Measurements from ENCODE around the gene BCL2.

Gene BCL2

GRCh38 chr18:63155910-63156773 is 163.4 kb downstream of the BCL2 start:
- DNase-seq (ENCODE audit: low read depth) = no peak

DNA sequence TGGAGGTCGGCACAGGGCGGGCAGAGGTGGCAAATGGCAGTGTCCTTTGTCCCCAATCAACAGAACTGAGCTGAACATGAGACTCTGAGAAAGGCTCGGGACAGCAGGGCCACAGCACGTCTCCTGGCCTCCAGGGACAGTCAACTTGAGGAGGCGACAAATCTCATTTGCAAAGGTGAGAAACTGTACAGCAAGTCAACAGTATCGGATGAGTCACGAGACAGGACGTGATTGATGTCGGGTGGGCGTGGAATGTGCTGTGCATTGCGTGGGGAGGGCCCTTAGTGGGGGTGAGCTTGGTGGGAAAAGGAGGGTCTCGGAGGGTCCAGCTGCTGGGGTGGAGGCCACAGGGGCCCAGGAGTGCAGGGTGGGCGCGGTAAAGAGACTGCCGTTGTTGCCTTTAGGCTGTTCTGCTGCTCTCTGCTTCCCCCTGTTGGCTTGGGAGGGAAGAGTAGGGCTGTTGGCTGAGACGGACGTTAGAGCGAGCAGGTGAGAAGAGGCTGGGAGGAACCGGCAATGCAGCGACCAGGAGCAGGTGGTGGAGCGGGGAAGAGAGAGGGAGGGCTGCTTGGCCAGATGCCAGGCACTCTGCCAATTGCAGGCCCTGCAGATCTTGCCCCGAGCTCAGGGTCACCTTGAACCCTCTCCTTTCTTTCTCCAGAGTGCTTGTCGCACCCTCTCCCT is 164.3 kb downstream of the BCL2 start:
- DNase-seq (ENCODE audit: low read depth) = peak; percentile 77

- no peak for DNase-seq (ENCODE audit: low read depth)
Measured at GRCh38 chr18:63154350-63155152, 165.0 kb downstream of the BCL2 start.

GRCh38 chr18:63152791-63153190 is 166.8 kb downstream of the BCL2 start:
- no peak for DNase-seq (ENCODE audit: low read depth)

- DNase-seq (ENCODE audit: low read depth) = no peak
Measured at GRCh38 chr18:63152096-63152495, 167.5 kb downstream of the BCL2 start.

- no peak for DNase-seq (ENCODE audit: low read depth)
Measured at GRCh38 chr18:63151539-63151938, 168.0 kb downstream of the BCL2 start.

GRCh38 chr18:63150942-63151421 is 168.6 kb downstream of the BCL2 start:
- DNase-seq (ENCODE audit: low read depth) = no peak

- no peak for DNase-seq (ENCODE audit: low read depth)
Measured at GRCh38 chr18:63150326-63150725, 169.2 kb downstream of the BCL2 start.

- DNase-seq (ENCODE audit: low read depth) = no peak
Measured at GRCh38 chr18:63149302-63149587, 170.3 kb downstream of the BCL2 start.

DNA sequence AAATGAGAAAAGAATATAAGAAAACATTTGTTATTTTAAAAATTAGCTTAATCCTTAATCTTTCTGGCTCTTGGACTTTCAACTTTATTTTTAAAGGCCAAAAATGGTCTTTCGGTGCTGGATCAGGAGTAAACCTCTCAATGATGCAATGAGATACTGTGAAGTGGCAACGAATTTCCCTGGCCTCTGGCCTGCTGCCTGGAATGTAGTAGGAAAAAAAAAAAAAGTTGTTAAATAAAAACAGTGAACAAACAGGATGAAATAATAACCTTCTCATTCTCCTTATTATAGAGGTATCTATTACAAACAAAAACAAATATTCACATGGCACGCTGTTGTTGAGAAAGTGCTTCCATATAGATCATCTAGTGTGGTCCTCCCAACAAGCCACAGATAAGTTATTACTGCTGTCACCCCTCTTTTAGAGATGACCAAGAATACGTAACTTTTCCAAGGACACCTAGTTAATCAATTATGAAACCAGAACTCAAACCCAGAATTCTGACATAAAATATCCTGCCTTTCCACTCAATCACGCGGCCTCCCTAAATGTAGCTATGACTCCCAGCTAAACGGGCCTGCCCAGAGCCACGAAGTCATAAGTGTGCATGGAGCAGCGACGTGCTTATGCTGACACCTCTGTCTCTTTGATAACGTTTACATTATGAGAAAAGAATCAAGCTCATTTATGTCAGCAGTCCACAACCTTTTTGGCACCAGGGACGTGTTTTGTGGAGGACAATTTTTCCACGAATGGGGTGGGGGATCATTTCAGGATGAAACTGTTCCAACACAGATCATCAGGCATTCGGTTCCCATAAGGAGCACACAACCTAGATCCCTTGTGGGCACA is 170.9 kb downstream of the BCL2 start:
- DNase-seq (ENCODE audit: low read depth) = no peak

GRCh38 chr18:63147973-63148372 is 171.6 kb downstream of the BCL2 start:
- DNase-seq (ENCODE audit: low read depth) = no peak

DNA sequence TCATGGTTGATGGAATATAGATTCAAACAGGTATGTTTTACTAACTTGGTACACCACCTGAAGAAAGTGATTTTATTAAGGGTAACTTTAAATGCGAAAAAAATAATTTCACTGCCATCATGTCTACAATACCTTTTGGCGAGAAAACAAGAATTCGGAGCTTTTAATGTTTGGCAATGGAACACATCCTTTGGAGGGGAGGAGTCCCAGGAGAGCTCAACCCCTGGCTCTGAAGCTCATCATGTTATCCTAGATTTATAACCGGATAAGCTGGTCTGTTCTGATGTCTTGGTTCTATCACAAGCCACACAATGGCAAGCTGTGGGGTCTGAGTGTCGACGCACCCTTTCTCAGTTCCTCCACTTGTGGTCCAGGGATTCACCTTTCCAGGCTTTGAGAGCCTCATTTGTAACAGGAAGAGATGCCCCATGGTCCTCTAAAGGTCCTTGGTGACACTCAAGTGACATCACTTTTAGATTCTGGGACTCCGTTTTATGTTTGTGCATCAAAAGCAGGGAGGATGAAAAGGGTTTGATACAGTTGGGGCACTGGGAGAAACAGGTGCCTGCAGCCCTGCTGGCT is 172.7 kb downstream of the BCL2 start:
- no peak for DNase-seq (ENCODE audit: low read depth)

DNA sequence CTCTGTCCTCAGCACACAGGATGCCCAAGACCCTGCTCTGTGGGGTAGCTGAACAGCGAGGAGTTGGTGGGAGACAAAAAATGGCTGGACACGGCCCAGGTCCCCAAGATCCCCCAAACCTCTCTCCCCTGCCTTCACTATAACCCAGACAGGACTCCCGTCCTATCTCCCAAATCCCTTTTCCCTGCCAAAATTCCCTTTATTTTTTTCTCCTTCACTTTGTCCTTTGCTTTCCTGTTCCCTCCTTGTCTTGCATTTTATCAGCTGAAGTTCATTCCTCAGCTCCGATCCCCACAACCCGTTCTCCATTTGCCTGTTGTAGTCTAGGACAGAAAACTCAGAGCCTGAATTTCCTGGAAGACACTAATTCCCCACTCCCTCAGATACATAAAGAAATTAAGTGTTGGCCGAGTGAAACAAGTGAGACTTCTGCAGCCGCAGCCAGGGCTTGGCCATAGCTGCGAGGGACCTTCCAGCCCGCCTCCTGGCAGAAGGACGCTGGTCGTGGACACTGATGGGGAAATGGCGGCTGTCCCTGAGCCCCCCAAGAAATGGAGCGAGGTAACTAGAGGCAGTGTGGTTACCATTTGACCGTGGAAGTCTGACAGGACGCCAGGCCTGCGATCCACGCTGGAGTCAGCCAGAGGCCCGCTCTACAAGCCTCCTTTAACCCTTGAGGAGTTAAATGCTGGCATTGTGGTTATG is 173.6 kb downstream of the BCL2 start:
- DNase-seq (ENCODE audit: low read depth) = no peak

DNA sequence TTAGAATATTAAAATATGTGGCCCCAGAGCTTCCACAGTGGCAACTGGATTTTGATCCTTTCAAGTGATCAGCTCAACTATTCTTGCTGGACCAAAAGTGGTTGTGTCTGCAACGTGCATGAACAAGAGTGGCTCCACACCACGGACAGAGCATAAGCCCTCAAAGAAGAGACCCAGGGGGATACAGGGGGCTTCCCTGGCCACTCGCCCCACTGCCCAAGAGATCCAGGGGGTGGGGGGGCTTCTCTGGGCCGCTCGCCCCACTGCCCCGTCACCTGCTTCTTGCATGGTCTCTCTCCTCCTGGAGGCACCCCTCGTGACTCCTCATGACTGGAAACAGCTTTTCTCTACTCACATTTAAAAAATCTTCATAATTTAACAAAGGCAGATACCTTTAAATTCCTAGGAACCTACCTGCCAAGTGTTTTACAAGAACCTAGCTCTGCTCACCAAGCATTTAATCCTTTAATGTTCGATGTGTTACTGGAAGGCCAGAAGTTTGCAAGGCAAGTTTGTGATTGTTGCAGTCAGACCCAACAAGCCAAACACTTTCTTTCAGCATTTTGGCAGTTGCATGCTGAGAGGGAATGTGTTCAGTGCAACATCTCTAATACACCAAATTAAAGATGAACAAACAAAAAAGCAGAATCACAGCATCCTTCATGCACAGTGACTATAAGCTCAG is 174.3 kb downstream of the BCL2 start:
- no peak for DNase-seq (ENCODE audit: low read depth)

- DNase-seq (ENCODE audit: low read depth) = no peak
Measured at GRCh38 chr18:63144748-63145147, 174.8 kb downstream of the BCL2 start.

- DNase-seq (ENCODE audit: low read depth) = no peak
Measured at GRCh38 chr18:63143330-63143771, 176.2 kb downstream of the BCL2 start.

DNA sequence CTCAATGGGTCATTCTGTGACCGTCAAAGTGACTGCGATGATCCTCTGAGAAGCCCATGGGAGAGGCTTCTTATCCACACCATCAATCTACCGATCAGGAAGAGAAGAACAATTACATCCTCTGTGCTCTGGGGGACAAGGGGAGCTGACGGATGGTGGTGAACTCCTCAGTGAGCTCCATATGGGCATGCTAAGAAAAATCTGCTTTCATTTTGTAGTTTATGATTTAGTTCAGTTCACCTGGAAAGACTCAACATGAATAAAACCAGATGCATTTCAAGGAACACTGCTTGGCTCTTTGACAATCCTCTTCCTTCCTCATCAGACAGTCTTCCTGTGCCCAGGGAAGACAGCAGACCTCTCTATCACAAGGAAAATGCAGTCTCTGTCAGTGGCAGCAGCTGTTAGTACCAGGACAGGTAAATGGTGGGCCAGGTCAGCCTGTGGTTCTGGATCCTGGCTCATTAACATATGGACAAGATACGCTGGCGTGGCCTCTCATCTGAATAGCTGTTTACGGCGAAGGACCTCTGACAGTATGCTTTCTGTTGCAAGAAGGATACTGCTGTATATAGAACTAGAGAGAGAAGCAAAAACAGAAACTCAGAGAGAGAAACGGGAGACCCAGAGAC is 176.9 kb downstream of the BCL2 start:
- no peak for DNase-seq (ENCODE audit: low read depth)

DNA sequence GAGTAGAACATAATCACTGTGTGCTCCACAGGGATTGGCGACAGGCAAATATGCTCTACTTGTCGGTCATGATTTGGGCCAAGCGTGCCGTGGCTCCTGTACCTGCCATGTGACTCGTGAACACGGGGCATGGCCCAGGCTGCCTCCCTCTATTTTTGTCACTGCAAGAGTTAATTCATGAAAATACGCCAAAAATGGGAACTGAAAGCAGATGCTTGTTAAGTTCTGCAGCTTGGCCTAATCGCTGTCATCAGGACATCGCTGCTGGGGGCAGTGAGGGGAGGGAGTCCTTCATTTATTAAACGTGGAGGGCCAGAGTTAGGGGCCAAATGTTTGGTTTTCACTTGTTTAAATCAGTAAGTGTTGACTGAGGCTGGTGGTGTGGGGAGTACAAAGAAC is 177.8 kb downstream of the BCL2 start:
- DNase-seq (ENCODE audit: low read depth) = no peak

DNA sequence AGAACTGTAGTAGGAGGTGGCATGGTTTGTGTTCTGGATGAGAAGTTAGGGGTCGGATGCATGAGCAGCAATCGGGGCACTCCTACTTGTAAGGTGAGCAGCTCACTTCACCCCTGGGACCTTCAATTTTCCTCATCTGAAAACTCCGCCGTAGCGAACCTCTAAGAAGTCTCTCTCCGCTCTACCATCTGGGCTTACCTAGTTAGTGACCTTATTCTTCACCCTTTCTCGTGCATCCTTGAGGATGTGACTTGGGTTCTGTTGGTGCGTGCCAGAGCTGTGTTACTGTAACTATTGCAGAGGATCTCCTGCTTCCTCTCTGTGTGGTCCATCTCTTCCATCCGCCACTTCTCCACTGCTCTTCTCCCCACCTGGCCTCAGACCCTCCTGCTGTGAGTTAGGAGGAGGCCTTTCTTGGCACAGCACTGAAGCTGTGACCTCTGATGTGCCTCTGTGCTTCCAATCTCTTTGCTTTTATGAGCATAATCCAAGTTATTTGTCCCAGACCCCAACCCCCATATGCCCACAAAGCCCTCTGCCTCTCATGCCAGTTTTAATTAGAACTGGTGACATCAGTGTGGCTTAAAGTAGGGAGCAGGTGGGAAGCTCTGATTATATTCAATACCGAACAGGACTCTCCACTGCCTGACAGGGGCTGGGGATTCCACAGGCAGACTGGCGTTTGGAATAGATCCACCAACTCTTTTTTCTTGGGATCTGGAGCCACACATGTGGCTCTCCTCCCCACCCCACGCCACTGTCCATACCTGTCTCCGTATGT is 178.4 kb downstream of the BCL2 start:
- DNase-seq (ENCODE audit: low read depth) = no peak

Data from activated T-cell treated with anti-CD3 and anti-CD28 coated beads for 24 hours (primary cell).